Ectodermal cell (in vitro differentiated cells): ENCODE data around the gene DRP2.
"Not testable (repeated sequence)": the region's sequence is repeated elsewhere in the genome, so short reads cannot be mapped to it uniquely, and the experiment has no call there.

Experiments used
- H3K27ac ChIP-seq: 2 replicates; pipeline ENCODE4 v1.7.0; 2013; ENCODE audit warnings: mild to moderate bottlenecking, low read depth, low read length; ENCODE audit not compliant: insufficient read depth, poor library complexity, severe bottlenecking
- H3K27me3 ChIP-seq: 2 replicates; pipeline ENCODE4 v1.7.0; 2013; ENCODE audit warnings: mild to moderate bottlenecking, low read length; ENCODE audit not compliant: insufficient read depth, control insufficient read depth, poor library complexity, severe bottlenecking
- H3K36me3 ChIP-seq: one replicate; pipeline ENCODE4 v1.7.0; 2013; ENCODE audit warnings: low read length; ENCODE audit not compliant: control insufficient read depth, insufficient read depth
- H3K4me1 ChIP-seq: one replicate; pipeline ENCODE4 v1.7.0; 2013; ENCODE audit warnings: low read length; ENCODE audit not compliant: control insufficient read depth, insufficient read depth
- H3K4me3 ChIP-seq: 2 replicates; pipeline ENCODE4 v1.7.0; 2013; ENCODE audit warnings: low read depth, low read length, control low read depth; ENCODE audit not compliant: insufficient read depth
- H3K9me3 ChIP-seq: 2 replicates; pipeline ENCODE4 v1.7.0; 2013; ENCODE audit warnings: mild to moderate bottlenecking, low read length, moderate library complexity; ENCODE audit not compliant: control insufficient read depth
- WGBS, 2 experiments: methylation state at CpG; one replicate each; pipeline ENCODE4 v1.1.7; 2013; ENCODE audit warnings: missing lambda C conversion rate in 2 of 2; 5-methylcytosine and 5-hydroxymethylcytosine counted together

Gene DRP2

GRCh38 chrX:101276238-101276637, 56.7 kb downstream of the DRP2 start:
- H3K27me3 ChIP-seq: no peaks in the 10 kb centered on the region
- H3K4me1 ChIP-seq: no peaks in the 10 kb centered on the region
- no peaks in the 10 kb centered on the region for H3K36me3 ChIP-seq
- H3K4me3 ChIP-seq: no peak overlapping the region
- no peaks in the 10 kb centered on the region for H3K9me3 ChIP-seq
- no peak overlapping the region for H3K27ac ChIP-seq
- 75 to 88% methylated on average over 2 of the region's 2 CpGs for WGBS, 2 experiments

- H3K36me3 ChIP-seq: no peaks in the 10 kb centered on the region
- 13 to 25% methylated on average over 1 of the region's 2 CpGs for WGBS, 2 experiments
- H3K27me3 ChIP-seq: peaks cover 4% of the 10 kb centered on the region
- no peak overlapping the region for H3K27ac ChIP-seq
- no peak overlapping the region for H3K4me3 ChIP-seq
- H3K9me3 ChIP-seq: no peaks in the 10 kb centered on the region
- no peaks in the 10 kb centered on the region for H3K4me1 ChIP-seq
These were observed 67.8 kb downstream of the DRP2 start for GRCh38 chrX:101287402-101287801.

- Histone ChIP-seq H3K4me1 (no peaks in the 10 kb centered on the region), H3K4me3 (no peak within 1 kb of the TSS), H3K9me3 (no peaks in the 10 kb centered on the region), H3K36me3 (no peaks in the 10 kb centered on the region), H3K27ac (no peak within 1 kb of the TSS), H3K27me3 (peaks cover 4% of the 10 kb centered on the region)
- 71% methylated on average over 75 of the region's 75 CpGs for WGBS, 2 experiments
These were observed 71.5 kb downstream of the DRP2 start, which contains the start of gene TAF7L for GRCh38 chrX:101290957-101291603. TAF7L (minus strand) TSS chrX:101291334; CDS start chrX:101287543, 3,791 bp downstream.

GRCh38 chrX:101295603-101296002, 76.0 kb downstream of the DRP2 start:
- H3K4me3 ChIP-seq, H3K27ac ChIP-seq, H3K27me3 ChIP-seq, H3K36me3 ChIP-seq, H3K4me1 ChIP-seq, H3K9me3 ChIP-seq: not testable (repeated sequence)
- WGBS, 2 experiments: 94 to 95% methylated on average over 3 of the region's 3 CpGs

DNA sequence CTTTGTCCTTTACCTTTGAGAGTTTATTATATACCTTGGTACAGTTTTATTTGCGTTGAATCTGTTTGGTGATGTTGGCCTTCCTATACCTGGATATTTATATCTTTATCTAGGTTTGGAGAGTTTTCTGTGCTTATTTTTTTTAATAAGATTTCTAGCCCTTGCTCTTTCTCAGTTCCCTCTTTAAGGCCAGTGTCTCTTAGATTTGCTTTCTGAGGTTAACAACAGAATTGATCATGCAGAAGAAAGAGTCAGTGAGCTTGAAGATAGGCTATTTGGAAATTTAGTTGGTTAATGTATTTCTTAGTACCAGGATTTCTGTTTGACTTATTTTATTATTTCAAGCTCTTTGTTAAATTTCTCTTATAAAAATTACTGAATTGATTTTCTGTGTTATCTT, 84.2 kb downstream of the DRP2 start:
- WGBS, 2 experiments: 100% methylated on average over 1 of the region's 1 CpG; no CpG with 5 or more reads in 1 of the 2 experiments
- Histone ChIP-seq H3K9me3 (no peaks in the 10 kb centered on the region), H3K36me3 (no peaks in the 10 kb centered on the region)

More for the DNA sequence above, 84.2 kb downstream of the DRP2 start:
- Histone ChIP-seq H3K27ac (no peak overlapping the region), H3K4me1 (no peaks in the 10 kb centered on the region), H3K27me3 (no peaks in the 10 kb centered on the region), H3K4me3 (no peak overlapping the region)
